Choroid plexus epithelial cell (primary cell): Measurements from ENCODE around the gene ANKRD65.

Experiments used
- DNase-seq: peaks from one replicate; pipeline ENCODE4 v3.0.0-alpha.2; 2010; ENCODE audit warnings: low read depth
- H3K4me3 ChIP-seq: 2 replicates; pipeline ENCODE4 v1.5.1; 2011; ENCODE audit warnings: low read depth, mild to moderate bottlenecking, control low read depth, low read length, moderate library complexity
- TF ChIP-seq, protein P1 (sequence below): conservative IDR thresholded peaks from 2 replicates; pipeline ENCODE4 v1.5.1; 2011; ENCODE audit warnings: low read depth, mild to moderate bottlenecking, control low read depth, inconsistent platforms, low read length, moderate library complexity

The ANKRD65 gene

DNA sequence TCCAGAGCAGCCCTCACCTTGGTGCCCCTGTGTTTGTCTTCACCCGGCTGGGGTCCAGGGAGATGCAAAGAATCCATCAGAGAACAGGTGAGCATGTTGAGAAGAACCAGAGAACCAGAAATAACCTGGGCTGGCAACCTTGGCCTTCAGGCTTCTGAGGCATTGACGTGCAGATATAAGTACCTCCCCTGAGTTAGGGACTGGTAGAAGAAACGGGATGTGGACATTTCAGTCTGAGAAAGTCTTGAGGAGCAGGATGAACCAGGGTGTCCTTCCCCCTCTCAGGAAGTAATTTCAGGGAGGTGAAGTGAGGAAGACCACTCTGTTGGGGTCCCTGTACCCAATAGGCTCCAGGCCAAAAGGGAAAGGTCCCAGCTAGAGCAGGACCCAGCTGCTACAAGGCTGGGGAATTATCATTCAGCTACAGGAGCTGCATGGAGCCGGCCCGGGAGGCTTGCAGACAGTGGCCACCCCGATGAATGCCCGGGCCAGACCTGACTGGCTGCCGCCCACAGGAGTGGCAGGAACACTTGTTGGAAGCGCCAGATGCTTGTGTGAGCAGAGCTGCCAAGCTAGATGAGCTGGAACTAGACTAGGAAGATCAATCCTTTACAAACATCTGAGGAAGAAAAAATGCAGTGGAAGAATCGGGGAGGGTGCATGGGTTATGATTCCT, 44.4 kb downstream of the ANKRD65 start:
- DNase-seq, result no peak
- TF ChIP-seq, protein P1, sequence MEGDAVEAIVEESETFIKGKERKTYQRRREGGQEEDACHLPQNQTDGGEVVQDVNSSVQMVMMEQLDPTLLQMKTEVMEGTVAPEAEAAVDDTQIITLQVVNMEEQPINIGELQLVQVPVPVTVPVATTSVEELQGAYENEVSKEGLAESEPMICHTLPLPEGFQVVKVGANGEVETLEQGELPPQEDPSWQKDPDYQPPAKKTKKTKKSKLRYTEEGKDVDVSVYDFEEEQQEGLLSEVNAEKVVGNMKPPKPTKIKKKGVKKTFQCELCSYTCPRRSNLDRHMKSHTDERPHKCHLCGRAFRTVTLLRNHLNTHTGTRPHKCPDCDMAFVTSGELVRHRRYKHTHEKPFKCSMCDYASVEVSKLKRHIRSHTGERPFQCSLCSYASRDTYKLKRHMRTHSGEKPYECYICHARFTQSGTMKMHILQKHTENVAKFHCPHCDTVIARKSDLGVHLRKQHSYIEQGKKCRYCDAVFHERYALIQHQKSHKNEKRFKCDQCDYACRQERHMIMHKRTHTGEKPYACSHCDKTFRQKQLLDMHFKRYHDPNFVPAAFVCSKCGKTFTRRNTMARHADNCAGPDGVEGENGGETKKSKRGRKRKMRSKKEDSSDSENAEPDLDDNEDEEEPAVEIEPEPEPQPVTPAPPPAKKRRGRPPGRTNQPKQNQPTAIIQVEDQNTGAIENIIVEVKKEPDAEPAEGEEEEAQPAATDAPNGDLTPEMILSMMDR, result no peak
- H3K4me3 ChIP-seq, result no peak overlapping the region

DNA sequence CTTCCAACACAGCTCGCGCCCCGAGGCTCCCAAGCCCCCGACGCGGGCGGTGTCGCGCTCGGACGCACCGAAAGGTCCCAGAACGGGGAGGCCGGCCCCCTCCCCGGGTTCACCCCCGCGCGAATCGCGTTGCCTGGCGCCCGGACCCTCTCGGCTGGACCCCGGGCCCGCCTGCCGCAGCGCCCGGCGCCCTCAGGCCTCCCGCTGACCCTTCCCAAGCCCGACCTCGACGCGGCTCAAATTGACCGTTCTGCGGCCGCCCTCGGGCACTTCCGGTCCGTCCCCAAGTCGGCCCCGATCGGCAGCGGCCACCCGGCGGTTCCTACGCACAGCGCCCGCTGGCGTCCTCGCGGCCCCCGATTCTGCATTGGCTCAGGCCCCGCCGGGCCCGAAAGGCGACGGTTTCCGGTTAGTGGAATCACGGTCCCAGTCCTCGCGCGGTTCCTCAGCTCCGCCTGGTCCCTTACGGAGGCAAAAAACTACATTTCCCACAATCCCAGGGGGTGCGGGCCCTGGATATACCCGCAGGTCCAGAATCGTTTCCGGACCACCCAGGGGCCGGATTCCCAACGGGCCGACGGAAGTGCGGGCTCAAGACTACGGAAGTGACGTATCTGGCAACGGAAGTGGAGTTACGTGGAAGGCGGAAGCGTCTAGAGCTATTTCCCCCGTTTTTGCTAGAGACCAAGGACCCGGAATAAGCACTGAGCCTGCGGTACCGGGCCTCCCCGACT, 46.0 kb downstream of the ANKRD65 start, which contains the start of gene AURKAIP1:
Gene AURKAIP1 (minus strand): TSS at position 279 of the 734 bp plus-strand sequence. CDS start 451 bp downstream, outside the sequence.
- peak within 1 kb of the TSS; percentile 85 for H3K4me3 ChIP-seq
- DNase-seq, result peak; percentile 100
- TF ChIP-seq, protein P1, result peak; percentile 29

DNA sequence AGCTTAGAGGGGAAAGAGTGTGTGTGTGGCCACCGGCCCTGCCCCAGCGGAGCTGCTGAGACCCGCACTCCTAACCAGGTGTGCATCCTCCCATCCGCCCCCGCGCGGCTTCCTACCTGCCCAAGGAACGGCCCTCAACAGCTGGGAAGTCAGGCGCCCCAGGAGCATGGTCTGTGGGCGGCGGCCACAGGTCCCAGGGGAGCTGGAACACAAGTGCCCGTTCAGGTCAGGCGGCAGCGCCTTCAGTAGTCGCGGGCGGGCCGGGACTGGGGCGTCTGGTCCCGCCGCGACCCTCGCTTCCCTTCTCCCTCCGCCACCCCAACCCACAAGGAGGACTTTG, 46.5 kb downstream of the ANKRD65 start:
- TF ChIP-seq, protein P1, result no peak
- DNase-seq, result no peak
- H3K4me3 ChIP-seq, result peak overlapping the region; percentile 85

DNA sequence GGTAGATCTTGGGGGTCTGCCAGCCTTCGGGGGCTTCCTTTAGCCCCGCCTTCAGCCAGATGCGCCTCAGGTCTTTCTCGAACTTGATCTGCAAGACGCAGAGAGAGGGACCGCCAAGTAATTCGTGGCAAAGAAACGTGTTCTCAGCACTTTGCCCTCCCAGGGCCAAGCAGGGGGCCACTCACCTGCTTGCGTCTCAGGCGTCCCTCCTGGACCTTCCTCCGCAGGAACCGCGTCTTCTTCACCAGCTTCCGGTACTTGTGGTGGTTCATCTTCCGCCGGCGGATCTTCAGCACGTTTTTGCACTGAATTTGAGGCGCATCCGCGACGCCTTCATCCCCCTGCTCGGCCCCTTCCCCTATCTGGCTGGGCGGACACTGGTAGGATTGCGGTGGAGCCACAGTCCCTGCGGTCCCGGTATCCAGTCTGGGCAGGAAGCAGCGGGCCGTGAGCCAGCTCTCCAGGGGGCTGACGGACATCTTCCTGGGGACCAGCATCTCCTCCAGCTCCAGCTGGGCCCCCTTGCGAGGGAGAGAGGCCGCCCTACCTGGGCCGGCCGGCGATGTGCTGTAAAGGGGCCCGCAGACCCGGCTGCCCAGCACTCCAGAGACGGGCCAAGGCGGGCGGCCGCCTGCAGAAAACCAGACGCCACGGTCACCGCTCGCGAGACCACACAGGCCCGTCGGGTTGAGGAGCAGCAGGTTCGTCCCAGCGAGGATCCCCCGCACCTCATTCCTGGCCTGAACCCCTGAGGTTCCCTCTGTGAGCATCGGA, 47.1 kb downstream of the ANKRD65 start:
- DNase-seq, result no peak
- peak overlapping the region; percentile 85 for H3K4me3 ChIP-seq
- TF ChIP-seq, protein P1, result no peak

DNA sequence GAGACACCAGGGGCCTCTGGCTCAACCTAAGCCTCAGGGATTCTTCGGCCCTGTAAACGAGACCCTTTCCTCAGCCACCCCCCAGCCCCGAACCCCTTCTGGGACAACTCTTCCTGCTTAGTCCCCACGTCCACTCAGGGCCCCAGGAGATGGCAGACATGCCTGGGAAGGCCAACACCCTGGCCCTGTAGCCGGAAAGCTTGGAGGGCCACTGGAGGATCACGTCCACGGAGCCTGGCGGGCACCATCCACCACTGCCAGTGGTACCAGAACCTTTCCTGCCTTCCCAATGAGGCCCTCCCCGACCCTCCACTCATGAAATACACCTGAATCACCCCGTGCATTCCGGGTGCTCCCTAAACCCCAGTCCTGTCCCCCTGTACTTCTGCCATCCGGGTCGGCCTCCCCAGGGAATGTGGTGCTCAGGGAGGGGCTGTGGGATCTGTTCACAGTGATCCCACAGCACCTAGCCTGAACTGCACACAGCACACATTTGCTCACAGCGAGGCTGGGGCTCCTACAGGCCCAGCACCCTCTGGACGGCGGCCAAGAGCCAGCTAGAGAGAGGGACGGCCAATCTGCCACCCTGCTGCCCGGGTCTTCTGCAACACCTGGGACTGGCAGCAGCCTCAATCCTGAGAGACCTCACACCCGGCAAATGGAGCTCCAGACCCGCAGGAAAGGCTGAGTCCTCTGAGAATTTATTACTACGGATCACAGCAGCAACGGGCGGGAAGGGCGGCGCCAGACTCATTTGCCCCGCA, 47.8 kb downstream of the ANKRD65 start:
- DNase-seq, result no peak
- peak overlapping the region; percentile 2 for H3K4me3 ChIP-seq
- TF ChIP-seq, protein P1, result no peak
